ENCODE data around the gene GPR35. TPM values are rescaled to one million over a fixed set of nuclear protein-coding genes. Genes with fewer than 3 reads are reported as not detected.
A peak's percentile ranks its signal among the peaks of the same experiment; 100 is the strongest.

Gene GPR35
- polyA plus RNA-seq, 3 donors: 30.6 to 37.8 (median 36.3) TPM

- H3K9me3 Mint-ChIP-seq: peaks cover 0 to 6% (median 2%) of the 10 kb centered on the region in 7 donors
- Histone ChIP-seq H3K4me3 (replicated peaks in 1 of 3; ENCODE audit: low read depth in 2 of 3, low read length in 3 of 3) (no peak overlapping the region), H3K36me3 (replicated peaks in 1 of 2; ENCODE audit: control insufficient read depth in 1 of 2, insufficient read depth in 2 of 2, low read length in 2 of 2) (no peaks in the 10 kb centered on the region), H3K79me2 (ENCODE audit: insufficient read depth, low read length) (peaks cover 14% of the 10 kb centered on the region), H3K4me1 (ENCODE audit: control insufficient read depth in 1 of 2, insufficient read depth in 2 of 2, low read length in 2 of 2) (peaks cover 75 to 80% of the 10 kb centered on the region in 2 donors), H3K9ac (ENCODE audit: insufficient read depth, low read length, poor library complexity, severe bottlenecking) (no peak overlapping the region), H3K4me2 (replicated peaks; ENCODE audit: extremely low read depth, low read length, poor library complexity, severe bottlenecking) (peak overlapping the region; percentile 3), H3K9me3 (replicated peaks in 1 of 2; ENCODE audit: control insufficient read depth in 1 of 2, insufficient read depth in 1 of 2, low read length in 2 of 2) (no peaks in the 10 kb centered on the region), H4K20me1 (ENCODE audit: insufficient read depth, low read length) (no peaks in the 10 kb centered on the region), H3K27me3 (ENCODE audit: control insufficient read depth in 2 of 2, insufficient read depth in 2 of 2, low read length in 2 of 2) (no peaks in the 10 kb centered on the region), H2AFZ (ENCODE audit: insufficient read depth, low read depth, low read length, poor library complexity, severe bottlenecking) (no peak overlapping the region), H3K27ac (ENCODE audit: low read depth in 1 of 2, low read length in 2 of 2) (peak overlapping the region; percentile 73 to 96)
- H3K27ac Mint-ChIP-seq: peak overlapping the region; percentile 88 to 95 (median 89)
- peaks cover 65% of the 10 kb centered on the region for H3K4me1 Mint-ChIP-seq
- DNase-seq: no peak
- H3K36me3 Mint-ChIP-seq: peaks cover 2 to 8% of the 10 kb centered on the region in 2 donors
- WGBS (ENCODE audit: insufficient coverage): 73% methylated on average over 3 of the region's 9 CpGs
- peak overlapping the region in 1 of 2 donors; percentile 76 for H3K4me3 Mint-ChIP-seq
- intact Hi-C loops (cut with micrococcal nuclease): loop anchor here (2.0 to 5.0 kb wide), 2 partner anchors 35 kb away; partner anchors contain the start of gene CAPN10 (in 2 of the 2)
- no peak for TF ChIP-seq CTCF (IDR thresholded peaks at IDR 0.05)
- H3K27me3 Mint-ChIP-seq (ENCODE audit: low read depth in 3 of 3): peaks cover 0 to 1% (median 0%) of the 10 kb centered on the region in 3 donors
Observed at GRCh38 chr2:240622060-240622411, 3.2 kb upstream of the GPR35 start.

GRCh38 chr2:240622531-240623235 lies 2.6 kb upstream of the GPR35 start:
- intact Hi-C loops (cut with micrococcal nuclease): loop anchor here (2.0 to 5.0 kb wide), 2 partner anchors 35 to 36 kb away; partner anchors contain the start of gene CAPN10 (in 2 of the 2)
- H2AFZ ChIP-seq (ENCODE audit: insufficient read depth, low read depth, low read length, poor library complexity, severe bottlenecking): peak overlapping the region; percentile 57
- peaks cover 72% of the 10 kb centered on the region for H3K4me1 Mint-ChIP-seq
- no peaks in the 10 kb centered on the region for H3K36me3 ChIP-seq (replicated peaks in 1 of 2; ENCODE audit: control insufficient read depth in 1 of 2, insufficient read depth in 2 of 2, low read length in 2 of 2)
- H3K27ac ChIP-seq (ENCODE audit: low read depth in 1 of 2, low read length in 2 of 2): peak overlapping the region; percentile 73 to 96
- H3K27me3 Mint-ChIP-seq (ENCODE audit: low read depth in 3 of 3): peaks cover 0 to 1% (median 0%) of the 10 kb centered on the region in 3 donors
- 6% methylated on average over 33 of the region's 37 CpGs for WGBS (ENCODE audit: insufficient coverage)
- H3K27ac Mint-ChIP-seq: peak overlapping the region; percentile 3 to 95 (median 89)
- H3K79me2 ChIP-seq (ENCODE audit: insufficient read depth, low read length): peaks cover 17% of the 10 kb centered on the region
- H3K27me3 ChIP-seq (ENCODE audit: control insufficient read depth in 2 of 2, insufficient read depth in 2 of 2, low read length in 2 of 2): no peaks in the 10 kb centered on the region
- H3K4me3 Mint-ChIP-seq: peak overlapping the region in 1 of 2 donors; percentile 64
- no peak for TF ChIP-seq CTCF (IDR thresholded peaks at IDR 0.05)
- H3K9ac ChIP-seq (ENCODE audit: insufficient read depth, low read length, poor library complexity, severe bottlenecking): no peak overlapping the region
- H3K9me3 ChIP-seq (replicated peaks in 1 of 2; ENCODE audit: control insufficient read depth in 1 of 2, insufficient read depth in 1 of 2, low read length in 2 of 2): no peaks in the 10 kb centered on the region
- peak; percentile 33 to 54 (median 34) for DNase-seq
- H3K4me3 ChIP-seq (replicated peaks in 1 of 3; ENCODE audit: low read depth in 2 of 3, low read length in 3 of 3): no peak overlapping the region
- H4K20me1 ChIP-seq (ENCODE audit: insufficient read depth, low read length): no peaks in the 10 kb centered on the region
- peaks cover 0 to 4% (median 2%) of the 10 kb centered on the region in 7 donors for H3K9me3 Mint-ChIP-seq
- peak overlapping the region; percentile 1 for H3K4me2 ChIP-seq (replicated peaks; ENCODE audit: extremely low read depth, low read length, poor library complexity, severe bottlenecking)
- peaks cover 82 to 86% of the 10 kb centered on the region in 2 donors for H3K4me1 ChIP-seq (ENCODE audit: control insufficient read depth in 1 of 2, insufficient read depth in 2 of 2, low read length in 2 of 2)
- H3K36me3 Mint-ChIP-seq: peaks cover 2 to 10% of the 10 kb centered on the region in 2 donors

Data from CD14-positive monocyte (primary cell).